AG04449 (cell line): ENCODE measurements around the gene CCDC177.
A peak's percentile ranks its signal among the peaks of the same experiment; 100 is the strongest.

Source experiments
- CTCF ChIA-PET: fragments of 350-600 bp; formaldehyde crosslinking; extraction: SDS; loops from one replicate; lab custom pipeline; 2021; ENCODE audit warnings: antibody characterized with exemption; lab: Yijun Ruan, JAX
- POLR2A ChIA-PET: fragments of 400-600, 350-600 bp; formaldehyde crosslinking; extraction: SDS; loops from one replicate; lab custom pipeline; 2020; ENCODE audit warnings: antibody characterized with exemption, inconsistent platforms; lab: Yijun Ruan, JAX
- DNase-seq: peaks from one replicate; pipeline ENCODE4 v3.0.0-alpha.2; 2010; ENCODE audit warnings: low read depth, low spot score
- H3K4me3 ChIP-seq: 2 replicates; pipeline ENCODE4 v1.5.1; 2011; ENCODE audit warnings: low read depth, mild to moderate bottlenecking, control low read depth, low read length
- CTCF ChIP-seq: IDR thresholded peaks from one replicate; pipeline ENCODE4 v1.5.1; 2011; ENCODE audit warnings: mild to moderate bottlenecking, moderate library complexity, low read length, control low read depth, inconsistent platforms; ENCODE audit not compliant: insufficient read depth; ENCODE audit errors: missing control alignments

Gene CCDC177

GRCh38 chr14:69616408-69616773 is 41.7 kb upstream of the CCDC177 start:
- DNase-seq = no peak
- ChIA-PET POLR2A (no interaction called here), CTCF (interaction anchor here (1.1 to 7.8 kb wide), 5 partner anchors 7 to 111 kb away, joined by 3 to 39 read pairs (median 5); no protein-coding TSS in a partner anchor)
- H3K4me3 ChIP-seq = no peak overlapping the region; the same call in 1 of the 2 replicates
- no peak for TF ChIP-seq CTCF

- no peak for DNase-seq
- POLR2A ChIA-PET = no interaction called here
Observed at GRCh38 chr14:69615496-69616407, 41.1 kb upstream of the CCDC177 start.

GRCh38 chr14:69615121-69615495 is 40.4 kb upstream of the CCDC177 start:
- H3K4me3 ChIP-seq = peak overlapping the region; percentile 45; the same call in 1 of the 2 replicates
- ChIA-PET CTCF (interaction anchor here (1.0 to 7.8 kb wide), 4 partner anchors 10 to 95 kb away, joined by 3 to 39 read pairs (median 4); no protein-coding TSS in a partner anchor), POLR2A (no interaction called here)
- no peak for TF ChIP-seq CTCF
- DNase-seq = no peak

More at GRCh38 chr14:69615496-69616407, 41.1 kb upstream of the CCDC177 start:
- peak overlapping the region; percentile 45 for H3K4me3 ChIP-seq
- CTCF ChIA-PET = interaction anchor here (1.1 to 7.8 kb wide), 4 partner anchors 9 to 95 kb away, joined by 3 to 39 read pairs (median 4); no protein-coding TSS in a partner anchor
- no peak for TF ChIP-seq CTCF

GRCh38 chr14:69614592-69614991 is 39.9 kb upstream of the CCDC177 start:
- H3K4me3 ChIP-seq = no peak overlapping the region
- POLR2A ChIA-PET = no interaction called here
- DNase-seq = no peak
- TF ChIP-seq CTCF = no peak
- CTCF ChIA-PET = interaction anchor here (1.0 to 7.8 kb wide), 4 partner anchors 9 to 96 kb away, joined by 3 to 39 read pairs (median 4); no protein-coding TSS in a partner anchor

GRCh38 chr14:69613312-69614073 is 38.8 kb upstream of the CCDC177 start:
- DNase-seq = no peak
- POLR2A ChIA-PET = no interaction called here
- CTCF ChIA-PET = interaction anchor here (1.2 to 7.8 kb wide), 4 partner anchors 17 to 114 kb away, joined by 5 to 39 read pairs (median 6); no protein-coding TSS in a partner anchor
- TF ChIP-seq CTCF = no peak
- H3K4me3 ChIP-seq = peak overlapping the region; percentile 79
